SH-SY5Y (cell line): ENCODE data around the gene EIF2S1.

Experiments used
- GATA2 ChIP-seq: IDR thresholded peaks from 2 replicates; pipeline ENCODE4 v1.6.1; 2011; ENCODE audit warnings: mild to moderate bottlenecking, low read depth, low read length
- GATA3 ChIP-seq: IDR thresholded peaks from 2 replicates; pipeline ENCODE4 v1.6.1; 2011; ENCODE audit warnings: low read depth, mild to moderate bottlenecking, low read length, moderate library complexity

The EIF2S1 gene

GRCh38 chr14:67359775-67360469 lies at the start of gene EIF2S1, which contains the start of gene ATP6V1D:
TSS of gene EIF2S1 (plus strand) at chr14:67360328. CDS start at chr14:67364768, 4,440 bp downstream.
TSS of gene ATP6V1D (minus strand) at chr14:67359804. CDS start at chr14:67359698, 106 bp downstream.
- TF ChIP-seq GATA2 (no peak), GATA3 (no peak)

DNA sequence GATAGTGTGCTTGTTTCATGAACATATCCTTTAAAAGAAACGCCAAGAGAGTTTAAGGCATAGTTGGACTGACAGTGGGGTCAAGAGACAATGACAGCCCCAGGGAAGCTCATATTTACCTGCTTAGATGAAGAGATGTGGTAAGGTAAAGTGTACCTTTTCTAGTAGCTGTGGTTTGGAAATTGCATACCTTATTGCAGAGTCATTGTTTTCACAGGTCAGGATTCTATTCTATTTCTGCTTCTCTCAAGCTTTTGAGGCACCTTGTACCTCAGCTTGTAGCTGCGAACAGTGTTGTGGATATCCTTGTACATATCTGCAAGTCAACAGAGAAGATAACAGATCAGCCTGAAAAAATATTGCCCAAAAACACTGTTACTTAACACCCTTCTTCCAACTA lies 48.3 kb upstream of the EIF2S1 start:
- TF ChIP-seq GATA3: no peak
- no peak for TF ChIP-seq GATA2

DNA sequence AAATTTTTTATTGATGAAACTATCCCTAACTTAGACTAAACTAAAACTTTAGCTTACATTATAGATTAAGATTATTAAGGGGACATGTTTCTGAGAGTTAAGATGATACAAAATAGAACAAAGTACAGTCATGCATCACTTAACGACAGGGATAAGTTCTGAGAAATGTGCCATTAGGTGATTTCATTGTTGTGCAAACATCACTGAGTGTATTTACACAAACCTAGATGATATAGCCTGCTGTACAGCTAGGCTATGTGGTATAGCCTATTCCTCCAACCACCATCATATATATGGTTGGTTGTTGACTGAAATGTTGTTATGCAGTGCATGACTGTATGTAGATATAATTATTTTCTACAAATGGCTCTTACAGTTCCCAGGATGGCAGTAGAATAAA lies 47.0 kb upstream of the EIF2S1 start:
- TF ChIP-seq GATA2 (no peak), GATA3 (no peak)

DNA sequence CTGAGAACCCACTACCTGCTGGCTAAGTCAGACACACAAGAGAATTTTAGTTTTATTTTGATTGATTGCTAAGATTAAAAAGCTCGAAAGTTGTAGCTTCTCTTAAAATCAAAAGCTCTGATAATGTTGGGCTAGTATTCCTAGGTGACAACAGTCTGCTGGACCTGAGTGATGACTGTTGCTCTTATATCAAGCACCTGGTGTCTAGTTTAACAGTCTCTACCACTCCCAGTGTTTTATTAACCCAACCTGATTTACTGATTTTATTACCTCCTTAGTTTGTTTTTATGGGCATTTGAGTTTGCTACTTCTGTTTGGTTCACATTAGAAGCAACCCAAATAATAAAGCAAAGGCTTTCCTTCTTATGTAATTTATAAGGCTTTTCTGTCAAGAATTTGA lies 42.3 kb upstream of the EIF2S1 start:
- TF ChIP-seq GATA3 (no peak), GATA2 (no peak)

DNA sequence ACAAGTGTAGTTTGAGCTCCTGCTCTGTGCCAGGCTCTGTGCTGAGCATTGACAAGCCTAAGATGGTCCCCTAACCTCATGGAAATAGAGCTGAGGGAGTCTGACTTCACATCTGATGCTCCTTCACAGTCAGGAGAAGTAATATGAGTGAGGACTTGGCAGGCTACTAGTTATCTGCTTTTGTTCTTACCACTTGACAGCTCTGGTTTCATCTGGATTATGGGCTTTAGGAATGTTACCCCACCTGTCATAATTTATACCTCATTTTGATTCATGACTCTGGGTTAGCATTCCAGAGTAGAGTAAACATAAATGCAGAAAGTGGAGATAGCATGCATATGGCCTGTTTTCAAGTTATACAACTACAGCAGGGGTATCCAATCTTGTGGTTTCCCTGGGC lies 41.0 kb upstream of the EIF2S1 start:
- TF ChIP-seq GATA3: no peak
- no peak for TF ChIP-seq GATA2

DNA sequence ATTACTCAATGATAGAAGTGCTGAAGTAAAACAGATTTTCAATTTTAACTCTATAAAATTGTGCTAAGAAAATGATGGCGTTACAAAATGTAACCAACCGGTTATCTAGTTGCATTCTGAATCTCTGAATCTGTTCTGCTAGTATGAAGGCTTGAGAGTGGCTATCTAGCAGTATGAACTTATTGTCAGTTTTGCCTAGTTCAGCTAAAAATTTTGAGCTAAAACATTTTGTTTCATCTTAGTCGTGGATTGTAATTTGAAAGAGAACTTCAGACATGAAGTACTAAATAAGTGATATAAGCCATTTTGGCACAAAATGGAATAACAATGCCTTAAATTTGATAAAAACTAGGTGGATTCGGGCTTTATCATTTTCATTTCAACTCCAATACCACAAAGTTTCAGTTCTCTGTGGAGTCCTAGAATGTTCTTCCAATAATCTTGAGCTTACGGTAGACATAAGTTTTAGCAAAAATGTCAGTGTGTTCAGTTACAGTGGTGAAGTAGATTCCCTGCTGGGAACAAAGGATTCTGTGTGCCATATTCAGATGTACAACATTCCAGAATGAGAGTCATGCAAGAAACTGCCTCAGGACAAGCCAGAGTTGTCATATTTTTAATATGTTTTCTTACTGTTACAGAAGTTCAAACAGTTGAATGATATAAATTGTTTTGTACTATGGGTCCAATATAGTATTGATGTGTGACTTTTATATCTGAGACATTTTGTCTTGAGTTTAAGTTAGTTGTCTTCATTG lies 28.6 kb upstream of the EIF2S1 start:
- no peak for TF ChIP-seq GATA2

DNA sequence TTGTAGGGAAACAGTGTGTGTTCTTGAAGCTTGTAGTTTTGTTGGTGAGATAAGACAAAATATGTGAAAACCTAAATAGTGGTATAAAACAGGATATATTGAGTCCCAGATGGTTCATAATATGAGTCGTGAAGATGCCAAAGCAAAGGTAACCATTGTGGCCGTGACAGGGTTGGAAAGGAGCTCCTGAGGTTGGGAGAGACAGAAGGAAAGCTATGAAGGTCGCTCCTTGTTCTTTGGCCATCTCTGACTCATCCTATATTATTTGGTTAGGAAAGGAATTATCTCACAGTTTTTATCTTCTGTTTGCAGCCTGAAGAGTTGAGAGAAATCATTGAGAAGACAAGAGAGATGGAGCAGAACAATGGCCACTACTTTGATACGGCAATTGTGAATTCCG lies 27.7 kb upstream of the EIF2S1 start:
- TF ChIP-seq GATA2: no peak

- TF ChIP-seq GATA3: no peak
- TF ChIP-seq GATA2: no peak
Observed at GRCh38 chr14:67335781-67336180, 24.3 kb upstream of the EIF2S1 start.

DNA sequence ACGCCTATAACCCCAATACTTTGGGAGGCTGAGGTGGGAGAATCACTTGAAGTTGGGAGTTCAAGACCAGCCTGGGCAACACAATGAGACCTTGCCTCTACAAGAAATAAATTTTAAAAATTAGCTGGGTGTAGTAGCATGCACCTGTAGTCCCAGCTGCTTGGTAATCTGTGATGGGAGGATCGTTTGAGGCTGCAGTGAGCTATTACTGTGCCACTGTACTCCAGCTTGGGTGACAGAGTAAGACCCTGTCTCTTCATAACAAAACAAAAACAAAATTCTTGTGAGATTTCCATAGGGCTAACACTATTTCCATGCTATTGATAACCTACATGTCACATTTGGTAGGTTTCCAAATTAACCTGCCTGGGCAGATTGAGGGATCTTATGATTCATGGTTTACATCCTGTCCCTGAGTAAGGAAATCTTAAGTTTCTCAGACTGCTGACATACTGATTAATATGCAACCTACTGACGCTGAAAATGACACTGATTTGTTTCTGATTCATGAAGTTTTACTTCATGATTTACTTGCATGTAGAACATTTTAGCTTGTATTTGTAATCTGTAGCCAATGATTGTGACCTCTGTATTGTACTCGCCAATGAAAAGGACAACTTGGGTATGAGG lies 16.4 kb upstream of the EIF2S1 start:
- TF ChIP-seq GATA3: no peak
- no peak for TF ChIP-seq GATA2

- no peak for TF ChIP-seq GATA2
- TF ChIP-seq GATA3: no peak
Observed at GRCh38 chr14:67345583-67345982, 14.5 kb upstream of the EIF2S1 start.

- TF ChIP-seq GATA2 (no peak), GATA3 (no peak)
Observed at GRCh38 chr14:67352055-67352454, 8.1 kb upstream of the EIF2S1 start.

DNA sequence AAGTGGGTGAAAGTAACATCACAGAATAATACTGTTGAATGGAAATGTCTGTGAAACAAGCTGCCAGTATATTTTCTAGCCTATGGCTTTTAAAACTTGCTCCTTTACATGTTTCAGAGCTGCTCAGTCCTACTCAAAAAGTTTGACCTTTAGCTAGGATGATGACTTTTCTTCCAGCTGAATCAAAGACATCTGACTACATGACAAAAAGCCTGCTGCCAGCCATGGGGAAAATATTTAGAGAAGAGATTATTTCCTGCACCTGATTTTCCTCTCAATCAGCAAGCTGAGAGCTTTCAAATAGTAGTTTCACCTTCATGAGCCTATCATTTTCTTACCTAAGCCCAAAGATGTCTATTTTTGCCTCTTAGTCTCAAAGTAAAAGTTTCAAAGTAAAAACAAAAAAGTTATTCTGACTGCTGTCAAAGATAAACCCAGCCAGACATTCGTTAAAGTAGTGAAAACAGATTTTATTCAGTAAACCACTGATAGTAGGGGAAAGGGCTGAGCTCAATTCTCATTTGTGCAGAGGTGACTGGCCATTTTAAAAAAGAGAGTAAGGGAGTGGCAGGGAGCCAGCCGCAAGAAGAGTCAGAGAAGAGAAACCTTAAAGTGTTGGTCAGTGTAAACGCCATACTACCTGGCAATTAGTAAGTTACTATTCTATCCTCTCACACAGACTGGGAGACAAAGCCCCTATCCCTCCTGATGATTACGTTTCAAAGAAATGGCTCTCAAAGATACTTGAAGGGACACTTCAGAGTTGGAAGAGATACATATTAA lies 2.8 kb upstream of the EIF2S1 start:
- TF ChIP-seq GATA3: no peak

- TF ChIP-seq GATA2: no peak
- TF ChIP-seq GATA3: no peak
Observed at GRCh38 chr14:67357969-67358354, 2.2 kb upstream of the EIF2S1 start.

GRCh38 chr14:67358924-67359774 lies 979 bp upstream of the EIF2S1 start:
- TF ChIP-seq GATA2 (no peak), GATA3 (no peak)

DNA sequence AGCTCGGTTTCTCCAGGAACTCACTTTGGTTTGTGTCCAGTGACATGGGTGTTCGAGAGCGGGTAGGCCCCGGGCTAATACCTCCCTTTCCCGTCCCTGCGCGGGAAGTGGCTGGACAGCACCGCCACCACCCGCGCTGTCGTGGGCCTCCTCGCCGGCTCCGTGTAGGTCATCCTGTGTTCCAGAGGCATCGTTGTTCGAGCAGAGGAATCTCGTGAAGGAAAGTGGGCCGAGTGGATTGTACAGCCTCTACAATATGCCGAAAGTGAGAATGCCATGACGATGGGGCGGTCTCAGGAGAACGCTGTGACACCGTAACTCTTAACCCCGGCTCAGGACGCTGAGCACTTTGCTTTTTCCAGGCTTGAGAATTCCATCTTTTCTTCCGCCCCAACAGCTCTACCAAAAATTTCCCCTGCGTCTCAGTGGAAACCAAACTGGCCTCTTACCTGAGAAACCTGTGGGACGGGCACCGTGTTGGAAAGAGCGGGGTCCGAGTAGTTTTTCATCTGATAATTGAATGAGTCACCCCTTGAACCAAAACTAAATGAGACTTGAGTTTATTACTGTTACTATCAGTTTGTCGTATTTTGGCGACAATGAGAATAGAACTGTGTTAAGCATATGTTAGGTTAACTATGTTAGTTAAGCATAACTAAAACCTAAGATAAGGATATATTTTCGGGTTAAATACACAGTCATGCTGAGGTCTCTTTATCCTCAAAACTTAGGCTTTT lies 510 bp downstream of the EIF2S1 start:
- TF ChIP-seq GATA3: no peak
- no peak for TF ChIP-seq GATA2
